IPS-NIHi7 (cell line): Measurements from ENCODE around the gene CYP2J2.
"Not testable (repeated sequence)": the region's sequence is repeated elsewhere in the genome, so short reads cannot be mapped to it uniquely, and the experiment has no call there.

Source experiments
- DNase-seq: peaks from one replicate; pipeline ENCODE4 v3.0.0; 2012; ENCODE audit warnings: mixed read lengths; ENCODE audit errors: extremely low spot score

The CYP2J2 gene

DNA sequence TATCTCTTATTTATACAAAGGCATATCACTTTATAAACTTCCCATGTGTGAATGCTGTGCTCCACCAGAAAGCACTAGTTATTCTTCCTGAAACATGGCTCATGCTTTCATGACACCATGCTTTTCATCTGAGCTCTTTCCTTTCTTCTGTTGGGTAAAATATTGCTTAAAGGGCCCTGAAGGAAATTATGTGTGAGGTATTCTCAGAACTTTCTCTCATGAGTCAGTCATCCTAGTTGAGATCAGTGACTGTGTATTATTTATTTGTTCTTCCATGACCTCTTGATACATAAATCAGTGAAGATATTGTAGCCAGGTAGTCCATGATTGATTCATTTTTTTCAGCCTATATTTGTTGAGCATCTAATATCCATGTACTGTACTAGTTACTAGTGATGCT, 54.8 kb downstream of the CYP2J2 start:
- DNase-seq = no peak

DNA sequence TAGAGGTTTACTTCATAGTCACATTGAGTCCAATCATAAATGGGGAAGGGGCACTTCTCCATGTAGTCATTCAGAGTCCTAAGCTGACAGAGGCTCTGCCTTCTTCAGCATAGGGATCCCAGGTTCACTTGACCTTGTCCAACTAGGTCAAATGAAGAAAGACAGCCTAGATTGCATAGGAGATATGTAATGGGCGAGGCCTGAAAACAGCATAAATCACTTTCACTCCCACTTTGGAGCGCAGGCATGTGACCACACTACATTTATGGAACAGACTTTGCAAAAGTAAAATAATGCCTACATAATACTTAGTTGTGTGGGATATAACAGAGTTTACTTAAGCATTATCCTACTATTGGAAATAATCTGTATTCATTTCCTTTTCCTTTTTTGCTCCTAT, 60.1 kb downstream of the CYP2J2 start:
- no peak for DNase-seq

DNA sequence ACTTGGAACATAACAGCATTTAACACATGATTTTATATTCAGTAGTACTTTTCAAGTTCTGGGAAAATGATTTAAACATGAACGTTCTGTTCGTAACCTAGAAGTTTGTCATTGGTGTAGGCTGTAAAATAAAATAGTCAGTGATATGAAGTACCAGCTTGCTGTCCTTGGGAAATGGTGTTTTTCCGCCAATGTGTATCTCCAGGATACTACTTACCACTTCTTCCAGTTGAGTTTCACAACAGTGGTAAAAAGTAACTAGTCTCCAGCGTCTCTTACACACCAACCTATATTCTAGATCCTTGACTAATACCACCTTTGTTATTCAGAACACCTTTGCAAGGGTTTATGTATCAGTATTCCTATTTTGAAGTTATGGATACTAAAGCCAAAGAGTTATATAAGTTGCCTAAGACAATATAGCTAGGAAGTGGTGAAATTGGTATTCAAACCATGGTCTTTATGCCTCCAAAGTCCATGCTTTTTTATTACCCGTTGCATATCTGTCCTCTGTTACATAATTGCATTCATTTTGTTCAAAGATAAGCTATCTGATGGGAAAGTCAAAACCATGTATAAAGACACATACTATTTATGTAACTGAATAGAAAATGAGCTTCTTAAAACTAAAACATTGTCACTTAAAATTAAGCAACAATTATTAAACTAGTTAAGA, 68.8 kb downstream of the CYP2J2 start:
- no peak for DNase-seq

DNA sequence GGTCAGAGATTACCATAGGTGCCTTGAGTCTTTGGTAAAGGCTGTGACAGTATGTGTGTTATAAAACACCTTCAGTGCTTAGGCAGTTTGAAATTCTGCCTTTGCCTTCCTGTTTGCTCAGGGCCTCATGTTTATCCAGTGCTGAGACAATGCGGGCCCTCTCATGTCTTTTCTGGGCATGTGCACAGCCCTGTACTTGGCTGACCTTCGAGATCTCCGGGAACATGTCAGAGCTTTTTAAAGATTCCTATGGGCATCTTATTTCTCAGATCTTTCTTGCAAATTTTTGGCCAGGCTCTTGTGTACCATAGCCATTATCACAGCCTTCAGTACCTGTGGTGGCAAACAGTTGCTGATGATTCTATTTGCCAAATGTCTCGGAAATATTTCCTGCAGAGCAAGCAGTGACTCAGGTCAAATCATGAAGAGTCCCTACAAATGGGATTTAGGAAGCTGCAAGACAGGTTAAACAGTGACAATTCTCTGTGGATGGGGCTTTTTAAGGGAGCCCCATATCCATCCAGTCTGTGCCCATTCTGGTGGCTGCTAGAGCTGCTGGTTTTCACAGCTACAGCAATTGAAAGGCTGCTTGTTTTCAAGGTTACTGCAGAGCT, 69.7 kb downstream of the CYP2J2 start:
- DNase-seq = peak; percentile 6

DNA sequence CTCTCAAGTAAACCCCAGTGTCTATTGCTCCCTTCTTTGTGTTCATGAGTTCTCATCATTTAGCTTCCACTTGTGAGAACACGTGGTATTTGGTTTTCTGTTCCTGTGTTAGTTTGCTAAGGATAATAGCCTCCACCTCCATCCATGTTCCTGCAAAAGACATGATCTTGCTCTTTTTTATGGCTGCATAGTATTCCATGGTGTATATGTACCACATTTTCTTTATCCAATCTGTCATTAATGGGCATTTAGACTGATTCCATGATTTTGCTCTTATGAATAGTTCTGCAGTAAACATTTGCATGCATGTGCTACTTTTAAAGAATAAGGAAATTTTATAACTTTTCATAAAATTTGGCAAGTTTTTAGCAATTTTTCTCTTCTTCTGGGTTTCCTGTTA, 71.3 kb downstream of the CYP2J2 start:
- not testable (repeated sequence) for DNase-seq

DNA sequence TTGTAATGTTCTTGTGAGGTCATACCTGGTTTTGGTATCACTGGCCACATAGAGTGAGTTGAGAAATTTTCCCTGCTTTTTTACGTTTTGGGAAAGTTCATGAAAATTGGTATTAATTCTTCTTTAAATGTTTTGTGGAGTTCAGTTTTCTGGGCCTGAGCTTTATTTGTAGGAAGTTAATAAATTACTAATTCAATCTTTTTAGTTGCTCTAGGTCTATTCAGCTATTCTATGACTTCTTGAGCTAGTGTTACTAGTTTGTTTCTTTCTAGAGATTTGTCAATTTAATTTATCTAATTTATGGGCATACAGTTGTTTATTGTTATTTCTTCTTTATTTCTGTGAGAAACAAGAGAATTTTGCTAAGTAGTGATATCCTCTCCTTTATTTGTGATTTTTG, 74.5 kb downstream of the CYP2J2 start:
- no peak for DNase-seq

DNA sequence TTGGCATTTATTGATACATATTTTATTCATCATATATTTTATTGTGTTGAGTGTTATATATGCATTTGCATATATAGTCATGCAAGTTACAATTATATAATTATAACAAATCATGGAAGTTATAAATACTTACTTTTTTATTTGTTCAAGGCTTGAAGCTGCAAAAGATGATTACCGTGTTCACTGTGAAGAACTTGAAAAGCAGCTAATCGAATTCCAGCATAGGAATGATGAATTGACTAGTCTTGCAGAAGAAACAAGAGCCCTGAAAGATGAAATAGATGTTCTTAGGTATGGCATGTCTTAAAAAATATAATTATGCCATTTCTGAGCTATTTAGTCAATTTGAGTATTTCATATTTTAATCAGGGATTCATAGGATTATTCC, 79.7 kb downstream of the CYP2J2 start:
- no peak for DNase-seq

DNA sequence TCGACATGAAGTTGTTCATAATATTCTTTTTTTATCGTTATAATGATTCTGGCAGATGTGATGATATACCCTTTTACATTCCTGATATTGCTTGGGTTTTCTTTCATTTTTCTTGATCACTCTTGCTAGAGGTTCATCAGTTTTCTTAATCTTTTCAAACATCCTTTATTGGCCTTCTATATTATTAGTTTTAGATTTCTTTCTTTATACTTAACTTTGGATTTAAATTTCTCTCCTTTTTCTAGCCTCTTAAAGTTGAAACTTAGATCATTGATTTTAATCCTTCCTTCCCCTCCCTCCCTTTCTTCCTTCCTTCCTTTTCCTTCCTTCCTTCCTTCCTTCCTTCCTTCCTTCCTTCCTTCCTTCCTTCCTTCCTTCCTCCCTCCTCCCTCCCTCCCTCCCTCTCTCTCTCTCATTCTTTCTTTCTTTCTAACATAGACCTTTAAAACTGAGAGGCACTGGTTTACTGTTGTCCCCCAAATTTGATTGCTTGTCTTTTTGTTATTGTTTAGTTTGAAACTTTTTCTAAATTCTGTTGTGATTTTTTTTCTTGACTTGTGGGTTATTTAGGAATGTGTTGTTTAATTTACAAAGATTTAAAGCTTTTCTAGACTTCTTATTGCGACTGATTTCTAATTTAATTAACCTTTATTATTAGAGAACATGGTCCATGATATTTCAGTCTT, 80.2 kb downstream of the CYP2J2 start:
- no peak for DNase-seq

DNA sequence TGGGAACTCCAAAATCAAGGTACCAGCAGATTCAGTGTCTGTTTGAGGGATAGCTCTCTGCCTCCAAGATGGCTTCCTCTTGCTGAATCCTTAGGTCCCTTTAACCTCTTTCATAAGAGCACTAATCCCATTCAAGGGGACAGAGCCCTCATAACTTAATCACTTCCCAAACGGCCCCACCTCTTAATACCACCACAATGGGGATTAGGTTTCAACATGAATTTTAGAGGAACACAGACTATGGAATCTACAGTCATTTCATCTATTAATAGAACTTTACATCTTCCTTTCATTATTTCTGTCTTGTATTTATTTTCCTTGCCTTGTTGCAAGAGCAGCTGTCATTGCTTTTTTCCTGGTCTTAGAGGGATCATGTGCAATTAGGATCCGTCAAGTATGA, 81.5 kb downstream of the CYP2J2 start:
- DNase-seq = no peak
